ENCODE data around the gene MYH14. TPM values are rescaled to one million over a fixed set of nuclear protein-coding genes. Genes with fewer than 3 reads are reported as not detected.

The MYH14 gene
- polyA plus RNA-seq, 3 donors = not detected

GRCh38 chr19:50213925-50214324 lies 10.5 kb downstream of the MYH14 start:
- Histone ChIP-seq H3K4me1 (ENCODE audit: control insufficient read depth in 1 of 2, insufficient read depth in 2 of 2, low read length in 2 of 2) (no peaks in the 10 kb centered on the region), H3K9me3 (replicated peaks in 1 of 2; ENCODE audit: control insufficient read depth in 1 of 2, insufficient read depth in 1 of 2, low read length in 2 of 2) (peaks cover 0 to 12% of the 10 kb centered on the region in 2 donors), H3K27ac (ENCODE audit: low read depth in 1 of 2, low read length in 2 of 2) (no peak overlapping the region), H4K20me1 (ENCODE audit: insufficient read depth, low read length) (no peaks in the 10 kb centered on the region), H3K4me3 (replicated peaks in 1 of 3; ENCODE audit: low read depth in 2 of 3, low read length in 3 of 3) (no peak overlapping the region), H3K79me2 (ENCODE audit: insufficient read depth, low read length) (no peaks in the 10 kb centered on the region), H2AFZ (ENCODE audit: insufficient read depth, low read depth, low read length, poor library complexity, severe bottlenecking) (no peak overlapping the region), H3K4me2 (replicated peaks; ENCODE audit: extremely low read depth, low read length, poor library complexity, severe bottlenecking) (no peak overlapping the region), H3K36me3 (replicated peaks in 1 of 2; ENCODE audit: control insufficient read depth in 1 of 2, insufficient read depth in 2 of 2, low read length in 2 of 2) (no peaks in the 10 kb centered on the region), H3K9ac (ENCODE audit: insufficient read depth, low read length, poor library complexity, severe bottlenecking) (no peak overlapping the region), H3K27me3 (ENCODE audit: control insufficient read depth in 2 of 2, insufficient read depth in 2 of 2, low read length in 2 of 2) (peaks cover 0 to 12% of the 10 kb centered on the region in 2 donors)
- Mint-ChIP-seq H3K36me3 (no peaks in the 10 kb centered on the region), H3K9me3 (peaks cover 0 to 18% (median 8%) of the 10 kb centered on the region in 7 donors), H3K27ac (no peak overlapping the region), H3K4me1 (no peaks in the 10 kb centered on the region), H3K27me3 (ENCODE audit: low read depth in 3 of 3) (peaks cover 24 to 38% (median 25%) of the 10 kb centered on the region in 3 donors), H3K4me3 (no peak overlapping the region)
- intact Hi-C loops (cut with micrococcal nuclease) = no loop called here
- DNase-seq = no peak
- WGBS (ENCODE audit: insufficient coverage) = 100% methylated on average over 1 of the region's 1 CpG
- TF ChIP-seq CTCF (IDR thresholded peaks at IDR 0.05) = no peak

GRCh38 chr19:50214699-50215543 lies 11.5 kb downstream of the MYH14 start:
- no peak for DNase-seq
- no peak overlapping the region for H3K4me3 Mint-ChIP-seq
- no peaks in the 10 kb centered on the region for H3K79me2 ChIP-seq (ENCODE audit: insufficient read depth, low read length)
- no peak for TF ChIP-seq CTCF (IDR thresholded peaks at IDR 0.05)
- no peak overlapping the region for H3K27ac Mint-ChIP-seq
- no peaks in the 10 kb centered on the region for H3K4me1 ChIP-seq (ENCODE audit: control insufficient read depth in 1 of 2, insufficient read depth in 2 of 2, low read length in 2 of 2)
- no peak overlapping the region for H3K4me2 ChIP-seq (replicated peaks; ENCODE audit: extremely low read depth, low read length, poor library complexity, severe bottlenecking)
- no peaks in the 10 kb centered on the region for H3K36me3 Mint-ChIP-seq
- intact Hi-C loops (cut with micrococcal nuclease) = no loop called here
- H3K27ac ChIP-seq (ENCODE audit: low read depth in 1 of 2, low read length in 2 of 2) = no peak overlapping the region
- H3K36me3 ChIP-seq (replicated peaks in 1 of 2; ENCODE audit: control insufficient read depth in 1 of 2, insufficient read depth in 2 of 2, low read length in 2 of 2) = no peaks in the 10 kb centered on the region
- 43% methylated on average over 16 of the region's 25 CpGs for WGBS (ENCODE audit: insufficient coverage)
- H3K9ac ChIP-seq (ENCODE audit: insufficient read depth, low read length, poor library complexity, severe bottlenecking) = no peak overlapping the region
- H3K4me1 Mint-ChIP-seq = no peaks in the 10 kb centered on the region
- peaks cover 0 to 12% of the 10 kb centered on the region in 2 donors for H3K9me3 ChIP-seq (replicated peaks in 1 of 2; ENCODE audit: control insufficient read depth in 1 of 2, insufficient read depth in 1 of 2, low read length in 2 of 2)
- H3K4me3 ChIP-seq (replicated peaks in 1 of 3; ENCODE audit: low read depth in 2 of 3, low read length in 3 of 3) = no peak overlapping the region
- peaks cover 24 to 36% (median 25%) of the 10 kb centered on the region in 3 donors for H3K27me3 Mint-ChIP-seq (ENCODE audit: low read depth in 3 of 3)
- peaks cover 0 to 13% (median 8%) of the 10 kb centered on the region in 7 donors for H3K9me3 Mint-ChIP-seq
- no peaks in the 10 kb centered on the region for H4K20me1 ChIP-seq (ENCODE audit: insufficient read depth, low read length)
- H3K27me3 ChIP-seq (ENCODE audit: control insufficient read depth in 2 of 2, insufficient read depth in 2 of 2, low read length in 2 of 2) = peaks cover 0 to 12% of the 10 kb centered on the region in 2 donors
- H2AFZ ChIP-seq (ENCODE audit: insufficient read depth, low read depth, low read length, poor library complexity, severe bottlenecking) = no peak overlapping the region

Measured in CD14-positive monocyte (primary cell).